Mucosa of descending colon (tissue), 3 donors: ENCODE results near the gene FABP6. TPM values are rescaled to one million over a fixed set of nuclear protein-coding genes. Genes with fewer than 3 reads are reported as not detected.

Experiments used
- ATAC-seq: fragments of 200-7000 bp; cut with Tn5 transposase; one replicate; pipeline ENCODE4 v1.9.1; 2020; ENCODE audit warnings: mild to moderate bottlenecking, moderate library complexity
- DNase-seq, 3 donors: peaks; one replicate each; pipeline ENCODE4 v3.0.0-alpha.2; 2020
- H3K36me3 ChIP-seq: fragments of 200-600 bp; one replicate; pipeline ENCODE4 v1.8.0; 2021; ENCODE audit warnings: low read depth, mild to moderate bottlenecking
- H3K4me1 ChIP-seq: fragments of 200-600 bp; one replicate; pipeline ENCODE4 v1.8.0; 2021; ENCODE audit warnings: low read depth, mild to moderate bottlenecking
- H3K4me3 ChIP-seq: fragments of 200-600 bp; one replicate; pipeline ENCODE4 v1.8.0; 2021; ENCODE audit warnings: mild to moderate bottlenecking
- H3K9me3 ChIP-seq: fragments of 200-600 bp; one replicate; pipeline ENCODE4 v1.8.0; 2021; ENCODE audit warnings: mild to moderate bottlenecking
- intact Hi-C, 2 donors: fragments of 100-400 bp; cut with DNase I in 1 of 2; cut with micrococcal nuclease in 1 of 2; formaldehyde crosslinking; loops; one replicate each; pipeline versions ENCODE4 v1.11.0 to v1.11.1; 2022; cut with DNase I, micrococcal nuclease
- total RNA-seq, 3 donors: library from RNA; stranded (reverse); fragmentation: NEBNext Ultra II Directional in 2 of 3; extraction: Animal tissue kit (Norgen Biotek cat#: 25700) in 2 of 3; gene quantifications; one replicate each; pipeline versions ENCODE4 v1.2.1 to v1.2.4, GENCODE V29; 2021 to 2023
- TF ChIP-seq, protein P1 (sequence below): fragments of 200-600 bp; IDR thresholded peaks from one replicate; pipeline ENCODE4 v1.8.0; 2022; ENCODE audit warnings: antibody characterized with exemption, mild to moderate bottlenecking
- donor health status: DM: no; HTN: no; CAD: no; lungs with moderate emphysema.
- donor health status: DM: no; HTN: no; CAD: no.
- donor health status: DM: no; HTN: yes; CAD: no.

FABP6 gene
- total RNA-seq, 3 donors from 2014 or later: not detected

DNA sequence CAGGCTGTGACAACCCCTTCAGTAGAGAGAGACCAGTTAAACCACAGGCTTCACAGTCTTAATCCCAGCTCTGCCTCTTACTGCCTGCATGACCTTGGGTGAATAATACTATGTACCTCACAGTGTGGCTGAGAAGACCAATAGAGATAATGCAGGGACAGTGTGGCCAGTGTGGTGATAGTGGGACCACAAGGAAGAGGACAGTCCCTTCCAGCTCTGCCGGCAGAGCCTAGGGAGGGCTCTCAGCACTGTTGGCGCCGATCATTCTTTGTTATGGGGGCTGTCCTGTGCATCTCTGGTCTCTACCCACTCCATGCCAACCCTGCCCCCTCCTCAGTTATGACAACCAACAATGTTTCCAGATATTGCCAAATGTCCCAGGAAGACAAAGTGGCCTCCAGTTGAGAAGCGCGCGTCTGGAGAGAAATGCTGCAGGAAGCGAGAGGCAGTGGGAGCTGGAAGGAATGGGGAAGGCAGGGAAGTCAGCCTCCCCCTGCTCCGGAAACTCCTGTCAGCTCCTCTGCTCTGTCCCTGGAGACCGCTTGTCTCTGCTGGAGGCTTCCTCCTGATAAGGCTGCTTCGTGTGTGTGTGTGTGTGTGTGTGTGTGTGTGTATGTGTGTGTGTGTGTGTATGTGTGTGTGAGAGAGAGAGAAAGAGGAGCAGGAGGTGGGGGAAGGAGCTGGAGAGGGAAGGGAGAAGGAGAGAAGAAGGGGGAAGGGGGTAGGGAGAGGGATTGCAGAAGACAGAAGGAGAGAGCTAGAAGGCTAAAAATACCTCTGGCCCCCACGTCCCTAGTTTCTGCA is 31.8 kb upstream of the FABP6 start:
- DNase-seq (no peak), ATAC-seq (no peak)
- H3K9me3 ChIP-seq: no peaks in the 10 kb centered on the region
- H3K4me1 ChIP-seq: no peaks in the 10 kb centered on the region
- TF ChIP-seq, protein P1, sequence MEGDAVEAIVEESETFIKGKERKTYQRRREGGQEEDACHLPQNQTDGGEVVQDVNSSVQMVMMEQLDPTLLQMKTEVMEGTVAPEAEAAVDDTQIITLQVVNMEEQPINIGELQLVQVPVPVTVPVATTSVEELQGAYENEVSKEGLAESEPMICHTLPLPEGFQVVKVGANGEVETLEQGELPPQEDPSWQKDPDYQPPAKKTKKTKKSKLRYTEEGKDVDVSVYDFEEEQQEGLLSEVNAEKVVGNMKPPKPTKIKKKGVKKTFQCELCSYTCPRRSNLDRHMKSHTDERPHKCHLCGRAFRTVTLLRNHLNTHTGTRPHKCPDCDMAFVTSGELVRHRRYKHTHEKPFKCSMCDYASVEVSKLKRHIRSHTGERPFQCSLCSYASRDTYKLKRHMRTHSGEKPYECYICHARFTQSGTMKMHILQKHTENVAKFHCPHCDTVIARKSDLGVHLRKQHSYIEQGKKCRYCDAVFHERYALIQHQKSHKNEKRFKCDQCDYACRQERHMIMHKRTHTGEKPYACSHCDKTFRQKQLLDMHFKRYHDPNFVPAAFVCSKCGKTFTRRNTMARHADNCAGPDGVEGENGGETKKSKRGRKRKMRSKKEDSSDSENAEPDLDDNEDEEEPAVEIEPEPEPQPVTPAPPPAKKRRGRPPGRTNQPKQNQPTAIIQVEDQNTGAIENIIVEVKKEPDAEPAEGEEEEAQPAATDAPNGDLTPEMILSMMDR: no peak
- no peaks in the 10 kb centered on the region for H3K36me3 ChIP-seq
- intact Hi-C loops: loop anchor here (2.0 to 5.0 kb wide), 2 partner anchors 149 to 150 kb away; no protein-coding TSS in a partner anchor
- H3K4me3 ChIP-seq: no peak overlapping the region

DNA sequence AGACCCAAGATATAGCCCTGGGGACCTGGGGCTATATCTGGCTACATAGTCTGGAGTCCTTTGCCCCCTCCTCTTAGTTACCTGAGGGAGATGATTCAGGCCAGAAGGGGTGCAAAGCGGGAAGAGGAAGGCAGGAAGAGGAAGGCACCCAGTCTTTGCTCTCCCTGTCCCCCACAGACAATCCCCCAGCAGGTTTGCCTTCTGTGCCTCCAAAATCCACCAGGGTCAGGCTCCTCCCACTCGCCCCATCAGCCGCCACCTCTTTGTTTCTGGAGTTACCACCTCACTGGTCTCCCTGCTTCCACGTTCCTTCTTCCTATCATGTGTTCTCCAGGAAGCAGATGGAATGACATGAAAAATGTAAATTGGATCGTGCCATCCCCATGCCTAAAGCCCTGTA is 31.2 kb upstream of the FABP6 start:
- Histone ChIP-seq H3K9me3 (no peaks in the 10 kb centered on the region), H3K36me3 (no peaks in the 10 kb centered on the region), H3K4me1 (no peaks in the 10 kb centered on the region), H3K4me3 (no peak overlapping the region)
- TF ChIP-seq, protein P1: no peak
- DNase-seq (no peak), ATAC-seq (no peak)
- intact Hi-C loops: loop anchor here (2.0 to 5.0 kb wide), 2 partner anchors 149 kb away; no protein-coding TSS in a partner anchor

DNA sequence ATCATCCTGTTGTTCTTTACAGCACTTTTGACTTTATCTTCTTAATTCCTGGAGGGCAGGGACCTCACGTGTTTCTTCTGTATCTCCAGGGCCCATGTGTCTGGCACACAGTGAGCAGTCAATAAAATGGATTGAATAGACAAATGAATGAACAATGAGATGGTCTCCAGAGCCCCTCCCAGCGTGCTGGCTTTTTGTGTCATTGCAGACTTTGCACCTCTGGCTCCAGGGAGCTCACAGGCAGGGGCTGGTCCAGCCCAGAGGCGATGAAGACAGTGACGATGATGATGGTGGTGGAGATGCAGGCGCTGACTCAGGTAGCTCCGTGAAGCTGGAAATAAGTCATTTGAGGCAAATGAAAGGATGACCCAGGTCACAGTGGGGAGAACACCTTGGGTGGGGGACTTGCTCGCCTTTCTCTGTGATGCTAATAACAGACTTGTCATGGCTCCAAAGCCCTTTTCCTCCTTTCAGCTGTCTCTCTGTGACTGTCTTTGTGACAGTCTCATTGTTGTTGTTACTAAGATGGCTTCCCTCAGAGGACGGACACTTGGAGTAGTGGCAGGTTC is 30.4 kb upstream of the FABP6 start:
- no peaks in the 10 kb centered on the region for H3K9me3 ChIP-seq
- DNase-seq (no peak), ATAC-seq (peak; percentile 7)
- H3K4me3 ChIP-seq: no peak overlapping the region
- H3K4me1 ChIP-seq: no peaks in the 10 kb centered on the region
- intact Hi-C loops: loop anchor here (2.0 to 5.0 kb wide), 2 partner anchors 148 kb away; no protein-coding TSS in a partner anchor
- TF ChIP-seq, protein P1: no peak
- H3K36me3 ChIP-seq: no peaks in the 10 kb centered on the region

DNA sequence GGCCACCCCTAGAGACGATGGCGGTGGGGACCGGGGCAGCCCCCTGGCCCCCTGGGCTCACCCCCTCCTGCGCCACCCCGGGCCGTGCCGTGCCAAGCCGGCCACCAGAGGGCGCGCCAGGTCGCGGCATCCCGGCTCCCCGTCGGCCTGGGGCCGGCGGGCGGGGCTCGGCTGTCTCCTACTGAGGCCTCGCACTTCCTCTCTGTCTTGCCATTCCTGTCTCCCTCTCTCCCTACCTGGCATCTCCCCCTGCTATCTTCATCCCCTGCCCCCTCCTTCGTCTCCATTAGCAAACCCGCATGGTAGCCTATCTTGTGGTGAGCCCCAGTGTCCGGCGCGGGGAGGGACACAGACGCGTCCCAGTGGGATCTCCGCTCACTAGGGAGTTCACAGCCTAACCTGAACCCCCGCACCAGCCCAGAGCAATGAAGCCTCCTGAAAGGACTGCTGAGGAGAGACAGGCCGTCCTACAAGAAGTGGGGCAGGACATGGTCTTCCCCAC is 29.8 kb upstream of the FABP6 start:
- peak; percentile 99 for ATAC-seq
- H3K9me3 ChIP-seq: no peaks in the 10 kb centered on the region
- TF ChIP-seq, protein P1: peak; percentile 95
- no peak overlapping the region for H3K4me3 ChIP-seq
- peak; percentile 70 to 87 (median 84) for DNase-seq
- intact Hi-C loops: loop anchor here (2.0 to 5.0 kb wide), 2 partner anchors 147 to 148 kb away; no protein-coding TSS in a partner anchor
- no peaks in the 10 kb centered on the region for H3K36me3 ChIP-seq
- H3K4me1 ChIP-seq: no peaks in the 10 kb centered on the region

DNA sequence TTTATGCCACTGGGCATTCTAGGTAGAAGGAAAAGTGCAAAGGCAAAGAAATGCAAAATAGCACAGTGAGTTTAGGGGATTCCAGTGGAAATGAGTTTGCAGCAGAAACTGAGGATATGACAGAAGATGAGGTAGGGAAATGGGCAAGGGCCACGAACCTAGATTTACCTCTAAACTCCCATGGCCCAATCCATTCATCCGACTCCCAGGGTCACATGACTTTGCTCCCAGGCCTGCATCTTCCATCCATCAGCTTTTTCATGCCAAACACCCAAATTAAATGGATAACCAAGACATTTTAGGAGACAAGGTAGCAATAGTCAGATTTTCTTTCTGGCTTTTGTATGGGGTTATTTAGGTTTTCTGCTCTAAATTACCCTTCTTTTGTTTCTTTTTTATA is 22.2 kb upstream of the FABP6 start:
- ATAC-seq: no peak
- intact Hi-C loops: no loop called here
- TF ChIP-seq, protein P1: no peak

More for the DNA sequence above, 22.2 kb upstream of the FABP6 start:
- Histone ChIP-seq H3K9me3 (no peaks in the 10 kb centered on the region), H3K4me3 (no peak overlapping the region), H3K4me1 (no peaks in the 10 kb centered on the region), H3K36me3 (no peaks in the 10 kb centered on the region)
- no peak for DNase-seq
